NCI-H2081 treated with DMSO at 0.1 percent for 48 hours (cell line): ENCODE data around the gene ITGAD.

Source experiments
- DNase-seq: peaks from one replicate; lab custom pipeline; 2025; lab: John Stamatoyannopoulos, UW

Gene ITGAD

DNA sequence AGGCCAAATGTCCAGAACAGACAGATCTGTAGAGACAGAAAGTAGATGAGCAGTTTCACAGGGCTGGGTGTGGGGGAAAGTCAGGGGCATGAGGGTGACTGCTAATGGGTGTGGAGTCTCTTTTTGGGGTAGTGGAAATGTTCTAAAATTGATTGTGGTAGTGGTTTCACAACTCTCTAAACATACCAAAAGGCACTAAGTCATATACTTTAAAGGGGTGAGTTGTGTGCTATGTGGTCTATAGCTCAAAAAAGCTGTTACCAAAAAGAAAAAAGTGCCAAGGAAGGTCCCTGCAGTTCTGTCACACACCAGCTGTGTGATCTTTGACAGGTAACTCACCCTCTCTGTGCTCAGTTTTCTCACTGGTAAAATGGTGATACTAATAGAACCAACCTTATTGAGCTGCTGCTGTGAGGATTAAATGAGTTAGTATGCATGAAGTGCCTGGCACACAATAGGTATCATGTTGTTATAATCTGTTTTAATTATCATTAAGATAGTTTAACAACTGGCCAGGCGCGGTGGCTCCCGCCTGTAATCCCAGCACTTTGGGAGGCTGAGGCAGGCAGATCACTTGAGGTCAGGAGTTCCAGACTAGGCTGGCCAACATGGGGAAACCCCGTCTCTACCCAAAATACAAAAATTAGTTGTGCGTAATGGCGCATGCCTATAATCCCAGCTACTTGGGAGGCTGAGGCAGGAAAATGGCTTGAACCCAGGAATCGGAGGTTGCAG, 27.8 kb upstream of the ITGAD start:
- no peak for DNase-seq

DNA sequence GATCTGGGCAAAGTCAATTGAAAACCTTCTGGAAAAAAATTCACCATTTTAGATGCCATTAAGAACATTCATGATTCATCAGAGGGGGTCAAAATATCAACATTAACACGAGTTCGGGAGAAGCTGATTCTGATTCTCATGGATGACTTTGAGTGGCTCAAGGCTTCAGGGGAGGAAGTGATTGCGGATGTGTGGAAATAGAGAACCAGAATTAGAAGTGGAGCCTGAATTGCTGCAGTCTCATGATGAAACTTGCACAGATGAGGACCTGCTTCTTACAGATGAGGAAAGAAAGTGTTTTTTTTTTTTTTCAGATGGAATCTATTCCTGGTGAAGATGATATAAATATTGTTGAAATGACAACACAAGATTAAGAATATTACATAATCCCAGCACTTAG, 25.3 kb upstream of the ITGAD start:
- DNase-seq, result no peak

DNA sequence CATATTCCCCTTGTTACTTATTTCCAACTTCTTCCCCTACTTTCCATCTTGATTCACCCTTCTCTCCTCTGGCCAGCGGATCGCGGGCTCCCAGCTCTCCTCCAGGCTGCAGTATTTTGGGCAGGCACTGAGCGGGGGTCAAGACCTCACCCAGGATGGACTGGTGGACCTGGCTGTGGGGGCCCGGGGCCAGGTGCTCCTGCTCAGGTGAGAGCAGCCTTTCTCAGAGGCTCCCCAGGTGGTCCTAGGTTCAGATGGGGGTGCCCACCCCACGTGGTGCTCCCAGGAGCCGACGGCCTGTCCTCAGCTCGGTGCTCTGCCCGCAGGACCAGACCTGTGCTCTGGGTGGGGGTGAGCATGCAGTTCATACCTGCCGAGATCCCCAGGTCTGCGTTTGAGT, 22.1 kb upstream of the ITGAD start:
- no peak for DNase-seq

DNA sequence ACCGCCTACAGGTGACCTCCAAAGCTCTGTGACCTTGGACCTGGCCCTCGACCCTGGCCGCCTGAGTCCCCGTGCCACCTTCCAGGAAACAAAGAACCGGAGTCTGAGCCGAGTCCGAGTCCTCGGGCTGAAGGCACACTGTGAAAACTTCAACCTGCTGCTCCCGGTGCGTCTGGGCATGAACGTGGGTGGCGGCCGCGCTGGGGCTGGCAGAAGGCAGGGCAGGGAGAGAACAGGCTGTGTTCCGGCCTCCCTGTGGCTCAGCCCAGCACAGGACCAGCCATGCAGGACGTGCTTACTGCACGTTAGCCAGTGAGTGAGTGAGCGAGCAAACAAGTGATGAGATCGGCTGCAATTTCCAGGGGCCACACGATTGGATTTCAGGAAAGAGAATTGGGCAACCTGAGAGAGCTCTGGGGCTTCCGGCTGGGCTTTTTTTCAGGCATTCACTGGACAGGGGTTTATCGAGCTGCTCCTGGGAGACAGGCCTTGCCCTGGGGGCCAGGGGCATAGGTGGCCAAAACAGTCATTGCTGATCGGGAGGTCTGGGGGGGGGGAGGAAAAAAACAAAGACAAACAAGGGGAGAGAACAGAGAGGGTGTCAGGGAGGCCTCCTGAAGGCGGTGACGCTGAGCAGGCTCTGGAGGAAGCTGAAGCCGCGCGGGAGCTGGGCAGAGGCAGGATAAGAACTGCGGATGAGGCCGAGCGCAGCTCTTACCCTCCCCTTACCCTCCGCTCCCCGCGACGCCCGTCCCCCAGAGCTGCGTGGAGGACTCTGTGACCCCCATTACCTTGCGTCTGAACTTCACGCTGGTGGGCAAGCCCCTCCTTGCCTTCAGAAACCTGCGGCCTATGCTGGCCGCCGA, 21.3 kb upstream of the ITGAD start:
- no peak for DNase-seq

DNA sequence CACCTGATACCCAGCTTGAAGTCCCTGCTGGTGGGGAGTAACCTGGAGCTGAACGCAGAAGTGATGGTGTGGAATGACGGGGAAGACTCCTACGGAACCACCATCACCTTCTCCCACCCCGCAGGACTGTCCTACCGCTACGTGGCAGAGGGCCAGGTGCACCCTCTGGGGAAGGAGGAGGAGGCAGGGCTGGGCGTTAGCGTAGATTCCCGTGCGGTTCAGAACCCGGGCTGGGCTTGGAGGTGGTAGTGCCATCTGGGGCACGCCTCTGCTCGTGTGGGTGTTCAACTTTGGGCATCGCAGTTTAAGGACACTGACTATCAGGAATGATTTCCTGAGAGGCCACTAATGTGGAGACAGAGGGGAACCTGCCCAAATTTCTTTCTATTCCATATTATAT, 19.9 kb upstream of the ITGAD start:
- DNase-seq, result no peak

DNA sequence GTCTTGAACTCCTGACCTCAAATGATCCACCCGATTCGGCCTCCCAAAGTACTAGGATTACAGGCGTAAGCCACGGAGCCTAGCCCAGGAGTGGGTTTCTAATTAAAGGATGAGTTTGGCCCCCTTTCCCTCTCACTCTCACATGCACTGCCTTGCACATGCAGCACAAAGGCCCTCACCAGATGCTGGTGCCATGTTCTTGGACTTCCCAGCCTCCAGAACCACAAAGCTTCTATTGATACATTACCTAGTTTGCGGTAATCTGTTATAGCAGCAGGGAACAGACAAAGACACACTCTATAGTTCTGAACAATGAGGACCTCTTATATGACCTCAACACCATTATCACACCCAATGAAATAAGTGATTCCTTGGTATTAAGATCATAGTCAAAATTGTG, 17.9 kb upstream of the ITGAD start:
- no peak for DNase-seq

DNA sequence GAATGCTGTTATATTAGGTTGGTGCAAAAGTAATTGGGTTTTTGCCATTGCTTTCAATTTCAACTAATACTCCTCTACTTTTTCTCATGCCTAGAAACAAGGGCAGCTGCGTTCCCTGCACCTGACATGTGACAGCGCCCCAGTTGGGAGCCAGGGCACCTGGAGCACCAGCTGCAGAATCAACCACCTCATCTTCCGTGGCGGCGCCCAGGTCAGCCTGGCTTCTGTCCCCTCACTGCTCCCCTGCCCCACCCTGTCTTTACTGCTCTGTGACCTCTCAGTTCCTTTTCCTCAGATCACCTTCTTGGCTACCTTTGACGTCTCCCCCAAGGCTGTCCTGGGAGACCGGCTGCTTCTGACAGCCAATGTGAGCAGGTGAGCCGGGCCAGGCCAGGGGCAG, 16.4 kb upstream of the ITGAD start:
- no peak for DNase-seq

DNA sequence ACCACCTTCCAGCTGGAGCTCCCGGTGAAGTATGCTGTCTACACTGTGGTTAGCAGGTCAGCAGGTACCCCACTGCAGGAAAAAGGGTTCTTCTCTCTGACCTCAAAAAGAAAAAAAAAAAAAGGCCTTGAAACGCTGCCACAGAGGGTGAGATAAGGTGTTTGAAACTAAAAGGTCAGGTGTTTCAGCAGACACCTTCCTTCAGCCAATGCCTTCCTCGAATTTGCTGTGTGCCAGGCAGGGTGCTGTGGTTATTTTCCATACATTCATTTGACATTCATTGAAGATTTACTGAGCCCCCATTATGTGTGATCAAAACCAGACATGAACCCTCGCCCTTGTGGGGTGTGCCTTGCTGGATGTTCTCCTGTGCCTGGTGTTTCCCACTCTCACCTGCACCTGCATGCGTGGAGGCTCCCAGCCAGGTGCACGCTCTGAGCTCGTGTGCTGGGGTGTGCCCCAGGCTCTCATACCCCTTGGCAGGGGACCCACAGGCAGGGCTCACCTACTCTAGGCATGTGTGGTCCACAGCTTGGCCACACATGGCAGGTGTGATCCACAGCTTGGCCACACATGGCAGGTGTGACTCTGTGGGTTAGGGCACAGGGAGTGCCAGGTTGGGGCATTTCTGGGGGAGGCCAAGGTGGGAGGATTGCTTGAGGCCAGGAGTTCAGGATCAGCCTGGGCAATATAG, 15.8 kb upstream of the ITGAD start:
- DNase-seq, result no peak

DNA sequence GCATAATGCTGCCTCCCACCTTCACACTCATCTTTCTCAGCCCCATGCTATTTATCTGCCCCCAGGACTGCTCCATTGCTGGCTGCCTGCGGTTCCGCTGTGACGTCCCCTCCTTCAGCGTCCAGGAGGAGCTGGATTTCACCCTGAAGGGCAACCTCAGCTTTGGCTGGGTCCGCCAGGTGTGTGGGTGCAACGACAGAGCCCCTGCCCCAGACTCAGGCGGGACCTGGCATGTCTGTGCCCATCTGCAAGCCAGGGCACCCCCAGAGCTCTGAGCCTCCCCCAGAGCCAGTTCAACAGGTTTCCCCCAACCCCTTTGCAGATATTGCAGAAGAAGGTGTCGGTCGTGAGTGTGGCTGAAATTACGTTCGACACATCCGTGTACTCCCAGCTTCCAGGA, 12.9 kb upstream of the ITGAD start:
- DNase-seq, result no peak

DNA sequence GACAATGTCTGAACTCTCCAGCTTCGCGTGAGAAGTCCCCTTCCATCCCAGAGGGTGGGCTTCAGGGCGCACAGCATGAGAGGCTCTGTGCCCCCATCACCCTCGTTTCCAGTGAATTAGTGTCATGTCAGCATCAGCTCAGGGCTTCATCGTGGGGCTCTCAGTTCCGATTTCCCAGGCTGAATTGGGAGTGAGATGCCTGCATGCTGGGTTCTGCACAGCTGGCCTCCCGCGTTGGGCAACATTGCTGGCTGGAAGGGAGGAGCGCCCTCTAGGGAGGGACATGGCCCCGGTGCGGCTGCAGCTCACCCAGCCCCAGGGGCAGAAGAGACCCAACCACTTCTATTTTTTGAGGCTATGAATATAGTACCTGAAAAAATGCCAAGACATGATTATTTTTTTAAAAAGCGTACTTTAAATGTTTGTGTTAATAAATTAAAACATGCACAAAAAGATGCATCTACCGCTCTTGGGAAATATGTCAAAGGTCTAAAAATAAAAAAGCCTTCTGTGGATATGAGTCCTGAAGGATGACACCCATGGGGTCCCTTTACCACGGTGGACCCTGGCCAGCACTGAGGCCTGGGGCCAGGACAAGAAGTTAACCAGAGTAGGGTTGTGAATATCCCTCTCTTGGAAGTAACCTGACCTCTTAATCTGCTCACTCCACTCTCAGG, 10.5 kb upstream of the ITGAD start:
- no peak for DNase-seq

DNA sequence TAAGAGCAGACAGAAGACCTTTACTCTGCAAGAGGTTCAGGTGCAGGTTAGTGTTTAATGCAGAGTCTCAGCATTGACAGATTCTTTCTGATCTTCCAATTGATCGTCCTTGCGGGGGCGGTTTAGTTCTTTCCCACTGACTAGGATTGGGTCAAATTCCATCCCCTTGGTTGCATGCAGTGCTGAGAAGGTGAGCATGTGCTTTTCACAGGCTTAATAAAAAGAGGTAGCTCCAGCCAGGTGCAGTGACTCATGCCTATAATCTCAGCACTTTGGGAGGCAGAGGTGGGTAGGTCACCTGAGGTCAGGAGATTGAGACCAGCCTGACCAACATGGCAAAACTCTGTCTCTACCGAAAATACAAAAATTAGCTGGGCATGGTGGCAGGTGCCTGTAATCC, 7.5 kb upstream of the ITGAD start:
- DNase-seq, result no peak

DNA sequence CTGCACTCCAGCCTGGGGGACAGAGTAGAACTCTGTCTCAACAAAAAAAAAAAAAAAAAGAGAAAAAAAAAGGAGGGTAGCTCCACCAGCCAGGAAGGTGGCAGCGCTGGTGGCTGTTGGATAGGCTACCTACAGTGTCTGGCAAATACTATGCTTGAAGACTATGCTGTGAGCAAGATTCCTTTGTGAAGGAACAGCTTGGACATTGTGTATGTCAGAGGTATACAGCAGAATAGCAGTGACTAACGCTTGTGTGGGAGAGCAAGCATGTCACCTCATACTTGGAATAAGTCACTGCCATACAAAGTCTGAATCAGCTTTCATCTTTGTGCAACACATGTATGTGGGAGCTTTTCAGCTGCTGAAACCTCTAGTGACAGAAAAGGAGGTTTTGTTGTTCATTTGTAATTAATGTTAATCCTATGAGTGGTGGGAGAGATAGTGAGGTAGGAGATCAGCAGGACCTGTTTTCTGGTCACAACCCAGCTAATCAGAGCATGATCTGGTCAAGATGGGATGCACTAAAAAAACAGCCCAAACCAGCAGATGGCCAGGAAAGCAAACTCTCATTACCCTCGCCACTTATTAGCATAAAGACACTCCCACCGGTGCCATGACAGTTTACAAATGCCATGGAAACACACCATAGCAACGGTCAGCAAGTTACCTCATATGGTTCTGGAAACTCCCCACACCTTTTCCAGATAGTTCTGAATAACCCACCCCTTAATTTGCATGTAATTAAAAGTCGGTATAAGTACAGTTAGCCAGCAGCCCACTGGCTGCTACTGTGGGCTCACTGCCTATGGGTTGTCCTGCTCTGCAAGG, 6.8 kb upstream of the ITGAD start:
- no peak for DNase-seq

DNA sequence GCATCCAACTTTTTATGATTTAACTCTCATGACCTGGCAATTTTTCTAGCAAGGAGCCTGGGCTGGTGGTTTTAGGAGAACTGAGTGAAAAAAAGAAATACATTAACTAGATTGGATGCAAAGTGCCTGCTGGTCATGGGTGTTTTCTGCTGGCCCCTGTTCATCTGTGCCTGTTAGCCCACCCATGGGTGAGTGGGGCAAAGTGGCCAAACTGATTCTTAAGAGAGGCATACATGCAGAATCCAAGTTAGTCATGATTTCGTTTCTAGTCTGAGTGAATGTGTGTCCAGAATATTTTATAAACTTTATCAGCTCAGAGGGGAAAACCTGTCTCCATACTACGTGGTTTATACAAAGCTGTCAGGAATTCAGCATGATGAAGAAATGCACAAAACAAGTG, 4.6 kb upstream of the ITGAD start:
- DNase-seq, result no peak

DNA sequence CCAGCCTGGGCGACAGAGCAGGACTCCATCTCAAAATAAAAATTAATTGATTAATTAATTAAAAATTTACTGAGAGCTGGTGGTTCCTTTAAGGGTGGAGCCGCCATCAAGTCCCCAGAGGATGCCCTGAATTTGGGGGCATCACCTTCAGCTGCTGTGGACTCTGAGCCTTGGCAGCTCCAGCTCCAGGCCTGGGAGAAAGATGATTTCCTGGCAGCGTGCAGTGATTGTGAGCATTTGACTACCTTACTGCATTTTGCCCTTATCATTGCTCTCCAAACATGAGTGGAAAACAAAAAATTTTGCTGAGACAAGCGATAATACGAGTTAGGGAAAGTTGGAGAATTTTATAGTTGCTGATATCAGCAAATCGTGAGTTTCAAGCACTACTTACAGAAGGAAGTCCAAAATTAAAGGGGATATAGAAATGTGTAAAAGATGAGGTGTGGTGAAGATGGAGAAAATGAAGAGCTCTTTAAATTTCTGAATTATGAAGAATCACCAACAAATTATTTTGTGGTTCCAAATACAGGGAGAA, 2.6 kb upstream of the ITGAD start:
- DNase-seq, result no peak

DNA sequence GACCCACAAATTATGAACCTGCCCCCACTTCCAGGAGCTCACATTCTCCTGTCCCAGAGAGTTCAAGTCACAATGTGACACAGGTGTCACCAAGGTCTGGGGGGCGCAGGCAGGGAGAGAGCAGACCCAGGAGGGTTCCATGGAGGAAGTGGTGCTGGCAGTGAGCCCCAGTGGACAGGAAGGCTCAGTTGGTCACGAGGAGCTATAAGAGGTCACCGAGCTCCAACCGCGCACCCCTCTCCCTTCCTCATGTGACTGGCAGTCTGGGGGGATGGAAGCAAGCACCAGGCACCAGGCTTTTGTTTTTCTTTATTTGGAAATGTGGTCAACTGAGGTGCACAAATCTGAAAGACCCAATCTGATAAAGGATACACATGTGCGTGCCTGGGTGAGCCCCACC, 2.5 kb downstream of the ITGAD start:
- no peak for DNase-seq

DNA sequence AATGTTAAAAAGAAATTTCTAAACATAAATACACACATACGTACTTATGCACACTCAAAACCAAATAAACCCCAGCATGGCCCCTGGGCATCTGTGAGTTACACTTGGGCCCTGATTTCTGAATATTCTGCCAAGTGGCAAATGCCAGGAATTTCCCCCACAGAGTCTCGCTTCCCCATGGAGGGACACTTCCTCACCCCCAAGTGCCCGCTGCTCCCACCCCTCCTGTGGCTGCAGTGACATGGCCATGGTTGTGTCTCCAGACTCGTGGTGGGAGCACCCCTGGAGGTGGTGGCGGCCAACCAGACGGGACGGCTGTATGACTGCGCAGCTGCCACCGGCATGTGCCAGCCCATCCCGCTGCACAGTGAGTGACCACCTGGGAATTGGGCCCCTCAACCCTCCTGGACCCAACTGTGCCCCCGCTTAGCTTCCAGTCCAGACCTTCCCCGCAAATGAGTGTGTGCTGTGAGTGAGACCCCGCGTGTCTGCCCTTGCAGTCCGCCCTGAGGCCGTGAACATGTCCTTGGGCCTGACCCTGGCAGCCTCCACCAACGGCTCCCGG, 4.0 kb downstream of the ITGAD start:
- no peak for DNase-seq

DNA sequence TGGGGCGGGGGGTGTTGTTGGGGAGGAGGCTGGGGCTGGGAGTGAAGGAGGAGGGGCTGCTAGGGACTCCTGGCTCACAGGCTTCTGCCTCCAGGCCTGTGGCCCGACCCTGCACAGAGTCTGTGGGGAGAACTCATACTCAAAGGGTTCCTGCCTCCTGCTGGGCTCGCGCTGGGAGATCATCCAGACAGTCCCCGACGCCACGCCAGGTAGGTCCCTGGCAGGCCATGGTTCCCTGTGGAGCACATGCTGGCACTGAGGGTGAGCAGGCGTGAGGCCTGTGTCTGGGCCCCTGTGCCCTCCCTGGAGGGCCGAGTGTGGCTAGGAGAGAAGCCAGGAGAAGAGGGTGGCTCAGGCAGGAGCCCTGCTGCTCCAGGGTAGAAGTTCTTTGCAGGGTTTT, 4.6 kb downstream of the ITGAD start:
- no peak for DNase-seq

DNA sequence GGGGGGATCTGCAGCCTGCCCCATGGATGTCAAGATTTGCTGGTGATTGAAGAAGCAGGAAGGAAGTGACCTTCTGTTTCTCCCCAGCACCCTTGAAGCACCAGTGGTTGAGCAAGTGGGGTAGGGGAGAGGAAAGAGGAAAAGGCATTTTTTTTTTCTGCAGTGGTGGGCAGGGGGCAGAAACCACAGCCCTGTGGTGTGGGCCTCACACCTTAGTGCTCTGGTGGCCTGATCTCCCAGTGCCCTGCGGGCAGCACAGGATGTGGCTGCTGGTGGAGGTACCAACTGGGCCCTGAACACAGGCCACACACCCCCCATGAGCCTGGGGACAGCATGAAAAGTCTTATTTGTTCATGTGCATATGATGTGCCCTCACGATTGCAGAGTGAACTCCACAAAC, 7.1 kb downstream of the ITGAD start:
- DNase-seq, result no peak

DNA sequence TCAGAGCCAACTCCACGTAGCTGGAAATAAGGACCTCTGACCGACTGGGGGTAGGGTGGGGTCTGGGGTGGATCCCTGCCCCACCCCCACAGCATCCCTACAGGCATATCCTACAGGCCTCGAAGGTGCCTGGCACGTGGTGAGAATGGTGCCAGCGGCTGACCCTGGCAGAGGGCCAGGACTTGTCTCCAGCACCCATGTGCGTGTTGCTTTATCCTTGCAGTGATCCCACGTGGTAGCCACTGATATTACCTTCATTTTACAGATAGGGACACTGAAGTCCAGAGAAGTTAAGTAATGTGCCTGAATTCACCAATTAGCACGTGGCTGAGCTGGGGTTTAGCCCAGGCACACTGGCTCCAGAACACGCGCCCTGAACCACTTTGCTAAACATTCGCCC, 8.3 kb downstream of the ITGAD start:
- DNase-seq, result no peak

DNA sequence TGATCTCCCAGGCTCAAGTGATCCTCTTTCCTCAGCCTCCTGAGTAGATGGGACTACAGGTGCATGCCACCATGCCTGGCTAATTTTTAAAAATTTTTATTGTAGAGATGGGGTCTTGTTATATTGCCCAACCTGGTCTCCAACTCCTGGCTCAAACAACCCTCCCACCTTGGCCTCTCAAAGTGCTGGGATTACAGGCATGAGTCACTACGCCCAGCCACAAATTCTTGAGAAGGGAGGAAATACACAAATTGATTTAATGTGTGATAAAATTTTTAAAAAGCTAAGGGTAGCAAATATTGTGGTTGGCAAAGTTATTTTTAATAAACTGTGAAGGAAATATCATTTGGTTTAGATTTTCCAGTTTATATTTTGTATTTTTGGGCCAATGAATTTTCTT, 9.6 kb downstream of the ITGAD start:
- DNase-seq, result no peak
